HepG2 (cell line): ENCODE results near the gene EDEM3. TPM values are rescaled to one million over a fixed set of nuclear protein-coding genes. Genes with fewer than 3 reads are reported as not detected.

Experiments used
- ATAC-seq: fragments of 200-7000 bp; cut with Tn5 transposase; 3 replicates; pipeline ENCODE4 v1.9.1; 2020; ENCODE audit warnings: mild to moderate bottlenecking, moderate library complexity
- BruUV-seq: library from RNA; stranded (reverse); fragments of 400-500 nt; replicated peaks from 2 replicates; lab custom pipeline; 2021; lab: Mats Ljungman, UMichigan
- CTCF ChIA-PET: fragments of 300-600 bp; formaldehyde crosslinking; extraction: SDS; loops from one replicate; lab custom pipeline; 2021; ENCODE audit warnings: low total read pairs, inconsistent platforms, low intra/inter-chr PET ratio; lab: Yijun Ruan, JAX
- POLR2A ChIA-PET: fragments of 350-600 bp; sonication (Branson Sonifier 250); formaldehyde crosslinking; loops from one replicate; lab custom pipeline; 2020; ENCODE audit warnings: antibody characterized with exemption, inconsistent platforms; lab: Yijun Ruan, JAX
- DNase-seq: peaks from one replicate; pipeline ENCODE4 v3.0.0-alpha.2; 2015; ENCODE audit warnings: low spot score
- FAIRE-seq: peaks from 3 replicates; lab custom pipeline; 2011; peaks lifted over from hg19 to GRCh38; lab: Jason Lieb, UNC
- H2AFZ ChIP-seq: one replicate; pipeline ENCODE4 v1.6.1; 2011; ENCODE audit warnings: low read length, inconsistent platforms
- H3K27ac ChIP-seq: fragments of 300-600 bp; 3 replicates; pipeline ENCODE4 v1.8.0; 2011; ENCODE audit warnings: mixed run types, mild to moderate bottlenecking, mixed read lengths, low read length, inconsistent platforms; ENCODE audit not compliant: insufficient read depth; ENCODE audit errors: extremely low read length
- H3K27me3 ChIP-seq, 2 experiments: fragments of 200-600 bp in 1 of 2; 2 replicates in 1 of 2; 3 replicates in 1 of 2; pipeline versions ENCODE4 v1.6.0 to v1.8.0; 2011; ENCODE audit warnings: low read length in 2 of 2, mild to moderate bottlenecking in 2 of 2, moderate library complexity in 2 of 2, inconsistent platforms in 1 of 2; ENCODE audit not compliant: insufficient read depth in 2 of 2, control insufficient read depth in 1 of 2
- H3K36me3 ChIP-seq, 2 experiments: fragments of 200-600 bp in 1 of 2; replicated peaks in 1 of 2; 2 replicates in 1 of 2; 3 replicates in 1 of 2; pipeline versions ENCODE4 v1.5.1 to v1.8.0; 2011; ENCODE audit warnings: low read length in 2 of 2, inconsistent platforms in 1 of 2; ENCODE audit not compliant: insufficient read depth in 2 of 2, control insufficient read depth in 1 of 2
- H3K4me1 ChIP-seq: 2 replicates; pipeline ENCODE4 v1.5.1; 2012; ENCODE audit warnings: low read length, inconsistent platforms; ENCODE audit not compliant: insufficient read depth
- H3K4me2 ChIP-seq: 2 replicates; pipeline ENCODE4 v1.6.0; 2011; ENCODE audit warnings: low read depth, low read length, inconsistent platforms
- H3K4me3 ChIP-seq, 3 experiments: fragments of 200-600 bp in 1 of 3; sonication (generic), shearing (Covaris generic) in 1 of 3; replicated peaks in 1 of 3; 2 replicates each; pipeline ENCODE4 v1.5.1; 2011 to 2016; ENCODE audit warnings: low read length in 3 of 3, inconsistent platforms in 2 of 3, low read depth in 2 of 3, mild to moderate bottlenecking in 2 of 3, control low read depth in 1 of 3, mixed read lengths in 1 of 3; ENCODE audit not compliant: insufficient read depth in 1 of 3
- H3K79me2 ChIP-seq: one replicate; pipeline ENCODE4 v1.6.1; 2011; ENCODE audit warnings: low read length, inconsistent platforms; ENCODE audit not compliant: insufficient read depth
- H3K9ac ChIP-seq: 2 replicates; pipeline ENCODE4 v1.6.0; 2011; ENCODE audit warnings: mild to moderate bottlenecking, low read depth, low read length, inconsistent platforms; ENCODE audit not compliant: insufficient read depth
- H3K9me3 ChIP-seq: 2 replicates; pipeline ENCODE4 v1.5.1; 2012; ENCODE audit warnings: mild to moderate bottlenecking, low read length
- H4K20me1 ChIP-seq: 2 replicates; pipeline ENCODE4 v1.6.0; 2011; ENCODE audit warnings: inconsistent platforms, mild to moderate bottlenecking, low read length, moderate library complexity; ENCODE audit not compliant: insufficient read depth
- ZNF652 ChIP-seq: IDR thresholded peaks from 2 replicates; pipeline ENCODE4 v1.6.1; 2016; ENCODE audit warnings: low read depth, borderline replicate concordance
- WGBS: methylation state at CpG from one replicate; pipeline ENCODE4 v1.1.6; 2017; ENCODE audit warnings: low lambda C conversion rate; 5-methylcytosine and 5-hydroxymethylcytosine counted together
- in situ Hi-C: cut with HindIII; loops from 2 replicates; pipeline ENCODE4 v1.10.0; 2017; ENCODE audit warnings: low pct_unique_long_range_greater_than_20kb; ENCODE audit not compliant: extremely low pct_ligation_motif_present
- intact Hi-C: fragments of 100-400 bp; cut with micrococcal nuclease; formaldehyde crosslinking; loops from one replicate; pipeline ENCODE4 v1.10.0; 2022; ENCODE audit not compliant: unreplicated experiment
- polyA plus RNA-seq, 8 experiments: library from polyadenylated mRNA; depleted of rRNA in 3 of 8; stranded (reverse) in 7 of 8; unstranded in 1 of 8; fragments of >200 nt; fragmentation: Illumina TruSeq in 4 of 8; extraction: Trizol in 4 of 8; gene quantifications; 2 replicates each; pipeline versions ENCODE4 v1.2.1 to v1.2.3, GENCODE V29; 2011 to 2016; ENCODE audit warnings: low read depth in 4 of 8, missing spikeins in 1 of 8, mixed read lengths in 1 of 8; ENCODE audit not compliant: insufficient read depth in 1 of 8
- total RNA-seq, 5 experiments: library from RNA; depleted of rRNA; stranded (reverse); fragments of >200 nt; fragmentation: Illumina TruSeq; extraction: Trizol; gene quantifications; 2 replicates each; pipeline ENCODE4 v1.2.3, GENCODE V29; 2016; ENCODE audit warnings: low read depth in 1 of 5
- TF ChIP-seq, protein P1 (sequence below), 2 experiments: sonication (generic) in 1 of 2; formaldehyde crosslinking in 1 of 2; IDR thresholded peaks; 2 replicates each; pipeline versions ENCODE4 v1.6.1 to v1.9.0; 2014 to 2022; ENCODE audit warnings: antibody characterized with exemption in 1 of 2, borderline replicate concordance in 1 of 2, inconsistent platforms in 1 of 2, low read depth in 1 of 2, missing genetic modification reagents in 1 of 2
- TF ChIP-seq, protein P2 (sequence below): sonication (generic); formaldehyde crosslinking; IDR thresholded peaks from 2 replicates; pipeline ENCODE4 v1.5.1; 2020; ENCODE audit warnings: mild to moderate bottlenecking, moderate library complexity, missing genetic modification reagents

The EDEM3 gene
- total and polyA plus RNA-seq, 2 of the 13 experiments (the other 11 are each of a cell fraction or from before 2014, with no cell fraction given) = 13.1 to 18.2 TPM

DNA sequence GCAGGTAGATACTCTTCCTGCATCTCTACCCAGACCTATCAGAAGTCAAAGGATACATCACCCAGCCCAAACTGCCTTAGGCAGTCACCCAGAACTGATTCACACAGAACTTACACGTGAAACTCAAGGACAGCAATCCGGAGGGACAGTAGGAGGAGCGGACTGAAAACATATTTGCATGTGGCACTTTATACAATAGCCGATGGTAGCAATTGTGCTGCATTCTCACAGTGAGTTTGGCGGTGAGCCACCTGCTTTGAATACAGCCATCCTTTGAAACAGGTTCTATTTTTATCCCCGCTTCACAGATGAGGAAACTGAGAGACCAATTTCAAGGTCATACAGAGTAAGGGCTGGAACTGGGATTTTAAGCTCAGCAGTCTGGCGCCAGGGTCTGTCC lies 69.5 kb downstream of the EDEM3 start:
- POLR2A ChIA-PET = no interaction called here
- Histone ChIP-seq H3K9me3 (0 out of 2 replicates have a peak, but pooled peaks cover 4% of the 10 kb centered on the region), H3K27me3 (peaks cover 0 to 5% of the 10 kb centered on the region in 2 experiments; a peak in 1 of 5 replicates), H3K9ac (no peak overlapping the region), H3K4me2 (no peak overlapping the region), H3K4me1 (peaks cover 8% of the 10 kb centered on the region; the same call in 1 of the 2 replicates), H3K79me2 (no peaks in the 10 kb centered on the region), H2AFZ (no peak overlapping the region), H4K20me1 (no peaks in the 10 kb centered on the region), H3K36me3 (no peaks in the 10 kb centered on the region), H3K27ac (no peak overlapping the region), H3K4me3 (no peak overlapping the region)
- ATAC-seq (no peak), FAIRE-seq (no peak), DNase-seq (no peak)
- BruUV-seq = no TSS peak
- TF ChIP-seq, protein P1, sequence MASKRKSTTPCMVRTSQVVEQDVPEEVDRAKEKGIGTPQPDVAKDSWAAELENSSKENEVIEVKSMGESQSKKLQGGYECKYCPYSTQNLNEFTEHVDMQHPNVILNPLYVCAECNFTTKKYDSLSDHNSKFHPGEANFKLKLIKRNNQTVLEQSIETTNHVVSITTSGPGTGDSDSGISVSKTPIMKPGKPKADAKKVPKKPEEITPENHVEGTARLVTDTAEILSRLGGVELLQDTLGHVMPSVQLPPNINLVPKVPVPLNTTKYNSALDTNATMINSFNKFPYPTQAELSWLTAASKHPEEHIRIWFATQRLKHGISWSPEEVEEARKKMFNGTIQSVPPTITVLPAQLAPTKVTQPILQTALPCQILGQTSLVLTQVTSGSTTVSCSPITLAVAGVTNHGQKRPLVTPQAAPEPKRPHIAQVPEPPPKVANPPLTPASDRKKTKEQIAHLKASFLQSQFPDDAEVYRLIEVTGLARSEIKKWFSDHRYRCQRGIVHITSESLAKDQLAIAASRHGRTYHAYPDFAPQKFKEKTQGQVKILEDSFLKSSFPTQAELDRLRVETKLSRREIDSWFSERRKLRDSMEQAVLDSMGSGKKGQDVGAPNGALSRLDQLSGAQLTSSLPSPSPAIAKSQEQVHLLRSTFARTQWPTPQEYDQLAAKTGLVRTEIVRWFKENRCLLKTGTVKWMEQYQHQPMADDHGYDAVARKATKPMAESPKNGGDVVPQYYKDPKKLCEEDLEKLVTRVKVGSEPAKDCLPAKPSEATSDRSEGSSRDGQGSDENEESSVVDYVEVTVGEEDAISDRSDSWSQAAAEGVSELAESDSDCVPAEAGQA (IDR thresholded peaks at IDR 0.05; ENCODE audit: low read depth) = no peak
- TF ChIP-seq, protein P1 (CRISPR knock-in tag; IDR thresholded peaks at IDR 0.05; ENCODE audit: borderline replicate concordance) = no peak
- TF ChIP-seq, protein P2, sequence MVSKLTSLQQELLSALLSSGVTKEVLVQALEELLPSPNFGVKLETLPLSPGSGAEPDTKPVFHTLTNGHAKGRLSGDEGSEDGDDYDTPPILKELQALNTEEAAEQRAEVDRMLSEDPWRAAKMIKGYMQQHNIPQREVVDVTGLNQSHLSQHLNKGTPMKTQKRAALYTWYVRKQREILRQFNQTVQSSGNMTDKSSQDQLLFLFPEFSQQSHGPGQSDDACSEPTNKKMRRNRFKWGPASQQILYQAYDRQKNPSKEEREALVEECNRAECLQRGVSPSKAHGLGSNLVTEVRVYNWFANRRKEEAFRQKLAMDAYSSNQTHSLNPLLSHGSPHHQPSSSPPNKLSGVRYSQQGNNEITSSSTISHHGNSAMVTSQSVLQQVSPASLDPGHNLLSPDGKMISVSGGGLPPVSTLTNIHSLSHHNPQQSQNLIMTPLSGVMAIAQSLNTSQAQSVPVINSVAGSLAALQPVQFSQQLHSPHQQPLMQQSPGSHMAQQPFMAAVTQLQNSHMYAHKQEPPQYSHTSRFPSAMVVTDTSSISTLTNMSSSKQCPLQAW (CRISPR knock-in tag) = no peak
- TF ChIP-seq ZNF652 (CRISPR knock-in tag) = no peak
- in situ Hi-C loops (no loop called here), intact Hi-C loops (no loop called here)
- CTCF ChIA-PET = no interaction called here
- 46% methylated on average over 7 of the region's 7 CpGs for WGBS
